NT2/D1 (cell line): ENCODE data around the gene NCMAP.

Source experiments
- SUZ12 ChIP-seq: IDR thresholded peaks from 2 replicates; pipeline ENCODE4 v1.6.1; 2011; ENCODE audit not compliant: insufficient read length, insufficient read depth; ENCODE audit errors: extremely low read depth
- YY1 ChIP-seq: IDR thresholded peaks from 2 replicates; pipeline ENCODE4 v1.6.1; 2011; ENCODE audit not compliant: insufficient read length, insufficient read depth
- ZNF274 ChIP-seq: IDR thresholded peaks from 2 replicates; pipeline ENCODE4 v1.6.1; 2011; ENCODE audit warnings: mild to moderate bottlenecking, low read depth, low read length

DNA sequence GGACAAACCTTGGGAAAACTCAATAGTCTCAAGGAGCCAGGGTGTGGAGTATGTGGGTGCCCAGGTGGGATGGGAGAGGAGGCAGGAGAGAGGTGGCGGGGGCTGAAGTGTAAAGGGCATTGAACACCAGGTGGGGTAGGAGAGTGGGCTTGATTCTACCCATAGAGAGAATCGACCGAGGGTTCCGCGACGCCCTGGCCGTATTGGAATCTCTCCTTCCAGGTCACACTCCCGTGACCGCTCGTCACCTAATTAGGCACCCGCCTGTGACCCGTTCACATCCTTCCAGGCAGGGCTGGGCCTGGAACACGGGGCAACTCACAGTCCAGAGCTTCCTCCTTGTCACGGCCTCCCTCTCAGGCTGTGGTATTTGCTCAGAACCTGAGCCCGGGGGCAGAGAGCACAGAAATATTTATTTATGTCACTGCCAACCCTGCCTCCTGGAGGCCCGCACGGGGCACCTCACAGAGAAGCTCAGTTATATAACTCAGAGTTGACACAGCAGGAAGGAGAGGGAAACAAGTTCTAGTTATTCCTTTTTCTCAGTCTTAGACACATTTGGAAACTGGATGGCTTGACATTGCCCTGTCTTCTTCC is 12.0 kb downstream of the NCMAP start:
- no peak for TF ChIP-seq YY1
- TF ChIP-seq SUZ12 = no peak
- TF ChIP-seq ZNF274 = no peak
